T-helper 1 cell treated with Interleukin-12 subunit alpha and Interleukin-12 subunit beta and Interleukin-4 antibody, amounts not matched to agents 30 μg/mL and 1 μg/mL, for 36 hours (primary cell): ENCODE results near the gene CFH.

Source experiments
- H3K27ac Mint-ChIP-seq: one replicate; pipeline ENCODE4 v1.8.0; 2021; ENCODE audit warnings: mild to moderate bottlenecking, mixed read lengths
- H3K27me3 Mint-ChIP-seq: one replicate; pipeline ENCODE4 v1.8.0; 2021; ENCODE audit warnings: low read depth, mixed read lengths
- H3K36me3 Mint-ChIP-seq: one replicate; pipeline ENCODE4 v1.8.0; 2021; ENCODE audit warnings: low read depth, mixed read lengths
- H3K4me1 Mint-ChIP-seq: one replicate; pipeline ENCODE4 v1.8.0; 2021; ENCODE audit warnings: low read depth, mixed read lengths
- H3K4me3 Mint-ChIP-seq: one replicate; pipeline ENCODE4 v1.8.0; 2021; ENCODE audit warnings: mild to moderate bottlenecking, moderate library complexity, mixed read lengths
- H3K9me3 Mint-ChIP-seq: one replicate; pipeline ENCODE4 v1.8.0; 2021; ENCODE audit warnings: mixed read lengths

The CFH gene

DNA sequence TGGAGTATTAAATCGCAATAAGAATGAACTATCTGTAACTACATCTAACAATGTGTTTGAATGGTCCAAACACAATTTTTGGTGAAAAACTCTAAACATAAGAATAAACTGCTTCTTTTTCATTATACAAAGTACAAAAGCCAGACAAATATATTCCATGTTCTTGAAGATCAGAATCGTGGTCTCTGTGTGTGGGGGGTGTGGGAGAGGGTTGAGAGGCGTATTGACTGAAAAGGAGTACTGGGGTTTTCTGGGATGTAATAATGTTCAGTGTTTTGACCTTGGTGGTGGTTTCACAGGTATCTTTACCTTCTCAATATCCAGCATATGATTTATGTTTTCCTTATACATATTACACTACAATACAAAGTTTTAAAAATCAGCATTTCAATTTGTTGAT lies 764 bp upstream of the CFH start:
- Mint-ChIP-seq H3K4me3 (no peak overlapping the region), H3K27me3 (peaks cover 4% of the 10 kb centered on the region), H3K27ac (no peak overlapping the region), H3K4me1 (peaks cover 16% of the 10 kb centered on the region), H3K36me3 (no peaks in the 10 kb centered on the region), H3K9me3 (no peaks in the 10 kb centered on the region)

DNA sequence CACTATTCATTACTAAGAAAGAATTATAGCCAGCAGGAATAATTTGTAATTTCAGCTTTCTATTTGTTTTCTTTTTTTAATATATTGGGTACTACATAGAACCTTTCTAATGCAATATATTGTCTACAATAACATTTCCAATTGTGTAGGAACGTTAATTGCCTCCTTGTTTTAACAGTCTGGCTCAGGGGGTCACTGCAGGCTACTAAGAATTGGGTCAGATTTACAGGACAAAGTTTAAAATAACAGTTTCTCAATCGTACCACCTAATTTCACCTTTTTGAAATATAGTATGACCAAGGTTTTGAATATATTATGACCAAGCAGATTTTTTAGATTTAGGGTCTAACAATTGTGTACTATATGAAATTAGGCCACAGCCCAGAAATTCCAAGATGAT lies 2.4 kb downstream of the CFH start:
- no peaks in the 10 kb centered on the region for H3K9me3 Mint-ChIP-seq
- no peaks in the 10 kb centered on the region for H3K36me3 Mint-ChIP-seq
- H3K27me3 Mint-ChIP-seq: no peaks in the 10 kb centered on the region

DNA sequence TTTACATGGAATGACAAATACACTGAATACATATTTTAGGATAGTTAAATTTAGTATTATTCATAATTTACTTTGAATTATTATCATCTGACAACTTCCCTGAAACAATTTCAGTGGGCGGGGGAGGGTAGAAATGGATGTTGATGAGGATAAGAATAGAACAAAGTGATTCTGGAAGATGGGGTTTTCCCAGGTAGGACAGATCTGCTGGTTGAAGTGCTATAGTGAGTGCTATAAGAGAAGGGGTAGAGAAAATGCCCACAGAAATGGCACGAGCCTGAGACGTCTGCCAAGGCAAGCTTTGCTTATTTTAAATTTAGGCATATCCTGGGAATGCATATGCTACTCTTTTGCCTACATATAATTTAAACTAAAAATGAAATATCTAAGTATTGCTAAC lies 3.2 kb downstream of the CFH start:
- no peaks in the 10 kb centered on the region for H3K9me3 Mint-ChIP-seq
- no peaks in the 10 kb centered on the region for H3K27me3 Mint-ChIP-seq
- H3K27ac Mint-ChIP-seq: no peak overlapping the region
- peaks cover 16% of the 10 kb centered on the region for H3K4me1 Mint-ChIP-seq
- no peaks in the 10 kb centered on the region for H3K36me3 Mint-ChIP-seq
- no peak overlapping the region for H3K4me3 Mint-ChIP-seq

More for the DNA sequence above, 2.4 kb downstream of the CFH start:
- Mint-ChIP-seq H3K4me1 (peaks cover 16% of the 10 kb centered on the region), H3K4me3 (no peak overlapping the region), H3K27ac (no peak overlapping the region)

DNA sequence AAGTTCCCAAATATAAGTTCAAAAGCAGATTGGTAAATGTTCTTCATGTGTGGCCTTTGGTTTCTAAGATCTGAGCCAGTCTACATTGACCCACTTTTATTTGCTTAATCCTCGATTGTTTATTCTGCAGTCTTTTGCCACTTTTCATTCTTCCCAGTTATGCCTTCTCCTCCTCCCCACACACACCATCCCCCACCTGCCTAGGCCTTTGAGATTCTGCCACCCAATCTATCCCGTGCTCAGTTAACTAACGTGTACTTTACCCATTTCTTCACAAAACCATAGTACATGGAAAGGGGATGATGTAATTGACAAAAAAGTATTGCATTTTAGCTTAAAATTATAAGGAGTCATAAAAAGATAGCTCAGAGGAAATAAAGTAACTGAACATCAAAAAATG lies 3.7 kb downstream of the CFH start:
- Mint-ChIP-seq H3K27ac (no peak overlapping the region), H3K4me3 (no peak overlapping the region), H3K27me3 (no peaks in the 10 kb centered on the region), H3K36me3 (no peaks in the 10 kb centered on the region), H3K9me3 (no peaks in the 10 kb centered on the region), H3K4me1 (peaks cover 18% of the 10 kb centered on the region)

DNA sequence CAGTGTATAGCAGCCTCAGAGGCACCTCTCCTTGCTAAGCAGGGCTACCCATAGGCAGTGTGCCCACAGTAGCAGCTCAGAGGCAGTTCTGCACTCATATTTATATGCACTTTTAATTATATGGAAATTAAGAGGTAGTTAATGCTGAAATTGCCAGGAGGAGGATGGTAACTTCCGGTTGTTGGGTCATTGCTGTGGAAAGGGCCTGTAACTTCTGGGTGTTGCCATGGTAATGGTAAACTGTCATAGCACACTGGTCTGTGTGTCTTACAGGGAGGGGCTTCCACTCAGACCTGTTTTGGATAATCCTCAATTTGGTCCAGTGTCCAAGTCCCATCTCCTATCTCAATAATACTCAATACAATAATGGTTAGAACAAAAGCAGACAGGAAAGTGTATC lies 7.6 kb downstream of the CFH start:
- H3K9me3 Mint-ChIP-seq: no peaks in the 10 kb centered on the region
- H3K4me3 Mint-ChIP-seq: no peak overlapping the region
- peaks cover 6% of the 10 kb centered on the region for H3K4me1 Mint-ChIP-seq
- H3K27me3 Mint-ChIP-seq: no peaks in the 10 kb centered on the region
- no peaks in the 10 kb centered on the region for H3K36me3 Mint-ChIP-seq
- H3K27ac Mint-ChIP-seq: no peak overlapping the region

DNA sequence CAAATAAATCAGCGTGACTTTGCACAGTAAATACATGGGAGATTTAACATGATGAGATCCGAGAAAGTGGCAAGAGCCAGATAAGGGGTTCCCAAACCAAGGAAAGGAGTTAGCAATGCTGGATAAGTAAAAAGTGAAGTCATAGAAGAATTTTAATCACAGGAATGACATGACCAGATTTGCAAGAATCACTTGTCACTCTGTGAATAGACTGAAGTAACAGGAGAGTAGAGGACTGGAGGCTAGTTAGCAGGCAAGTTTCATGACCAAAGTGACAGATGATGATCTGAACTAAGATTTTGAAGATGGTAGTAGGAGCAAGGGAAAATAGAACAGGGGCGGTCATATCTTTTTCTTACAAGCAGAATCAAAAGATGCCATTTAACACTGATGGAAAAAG lies 8.4 kb downstream of the CFH start:
- no peaks in the 10 kb centered on the region for H3K27me3 Mint-ChIP-seq
- no peaks in the 10 kb centered on the region for H3K9me3 Mint-ChIP-seq
- no peak overlapping the region for H3K4me3 Mint-ChIP-seq
- no peak overlapping the region for H3K27ac Mint-ChIP-seq
- H3K4me1 Mint-ChIP-seq: peaks cover 6% of the 10 kb centered on the region
- H3K36me3 Mint-ChIP-seq: no peaks in the 10 kb centered on the region

DNA sequence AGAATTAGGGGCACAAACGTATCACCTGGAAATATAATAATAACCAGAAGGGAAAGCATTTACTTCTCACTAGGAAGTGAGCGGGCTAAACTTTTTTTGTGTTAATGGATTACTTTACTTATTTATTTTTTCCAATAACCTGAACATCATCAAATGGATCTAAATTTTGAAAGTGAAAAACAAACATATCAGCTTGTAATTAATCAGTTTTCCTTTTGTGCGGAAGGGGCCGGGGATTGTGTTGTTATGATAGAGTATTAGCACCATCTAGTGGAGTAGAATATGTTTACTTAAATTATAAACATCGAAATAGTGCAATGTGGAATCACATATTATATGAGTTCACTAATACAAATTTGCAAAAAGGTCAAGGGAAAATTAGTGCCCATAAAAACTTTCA lies 9.0 kb downstream of the CFH start:
- Mint-ChIP-seq H3K9me3 (no peaks in the 10 kb centered on the region), H3K27ac (no peak overlapping the region), H3K27me3 (no peaks in the 10 kb centered on the region), H3K4me1 (peaks cover 4% of the 10 kb centered on the region), H3K36me3 (no peaks in the 10 kb centered on the region), H3K4me3 (no peak overlapping the region)

DNA sequence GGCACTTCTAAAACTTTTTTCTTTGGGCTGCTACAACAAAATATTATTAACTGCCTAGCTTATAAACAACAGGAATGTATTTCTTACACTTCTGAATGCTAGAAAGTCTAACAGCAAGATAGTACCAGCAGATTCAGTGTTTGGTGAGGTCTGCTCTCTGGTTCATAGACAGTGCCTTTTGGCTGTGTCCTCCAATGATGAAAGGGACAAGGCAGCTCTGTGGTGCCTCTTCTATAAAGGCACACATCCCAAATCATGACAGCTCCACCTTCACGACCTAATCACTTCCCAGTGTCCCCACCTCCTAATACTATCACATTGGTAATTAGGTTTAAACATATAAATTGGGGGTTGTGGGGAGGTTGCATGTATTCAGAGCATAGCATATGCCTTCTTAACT lies 9.5 kb downstream of the CFH start:
- no peak overlapping the region for H3K27ac Mint-ChIP-seq
- H3K4me3 Mint-ChIP-seq: no peak overlapping the region
- H3K4me1 Mint-ChIP-seq: peaks cover 4% of the 10 kb centered on the region
- no peaks in the 10 kb centered on the region for H3K27me3 Mint-ChIP-seq
- no peaks in the 10 kb centered on the region for H3K9me3 Mint-ChIP-seq
- H3K36me3 Mint-ChIP-seq: no peaks in the 10 kb centered on the region

DNA sequence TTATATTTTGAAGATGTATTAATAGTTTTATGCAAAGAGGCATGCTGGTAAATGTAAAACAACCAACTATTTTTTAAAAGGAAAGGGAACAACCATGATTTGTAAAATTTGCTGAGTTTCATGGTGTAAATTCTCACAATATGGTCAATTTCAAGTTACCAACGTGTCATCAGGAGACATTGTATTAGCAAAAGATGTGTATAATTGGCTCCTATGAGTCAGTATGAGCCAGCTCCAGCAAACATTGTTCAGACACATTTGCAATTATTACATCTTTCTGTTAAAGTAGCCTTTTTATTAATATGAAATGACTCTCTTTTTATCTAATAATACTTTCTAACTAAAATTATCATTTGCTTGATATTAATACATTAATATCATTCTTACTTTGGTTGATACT lies 15.3 kb downstream of the CFH start:
- Mint-ChIP-seq H3K4me3 (no peak overlapping the region), H3K27me3 (no peaks in the 10 kb centered on the region), H3K4me1 (no peaks in the 10 kb centered on the region), H3K9me3 (no peaks in the 10 kb centered on the region), H3K36me3 (no peaks in the 10 kb centered on the region), H3K27ac (no peak overlapping the region)

DNA sequence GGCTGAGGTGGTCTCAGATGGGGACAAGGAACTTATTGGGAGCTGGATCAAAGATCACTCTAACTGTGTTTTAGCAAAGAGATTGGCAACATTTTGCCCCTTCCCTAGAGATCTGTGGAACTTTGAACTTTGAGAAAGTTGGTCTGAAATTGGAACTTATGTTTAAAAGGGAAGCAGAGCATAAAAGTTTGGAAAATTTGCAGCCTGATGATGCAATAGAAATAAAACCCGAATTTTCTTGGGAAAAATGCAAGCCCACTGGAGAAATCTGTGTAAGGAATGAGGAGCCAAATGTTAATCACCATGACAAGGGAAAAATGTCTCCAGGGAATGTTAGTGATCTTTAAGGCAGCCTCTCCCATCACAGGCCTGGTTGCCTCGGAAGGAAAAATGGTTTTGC lies 17.2 kb downstream of the CFH start:
- no peaks in the 10 kb centered on the region for H3K4me1 Mint-ChIP-seq
- no peaks in the 10 kb centered on the region for H3K27me3 Mint-ChIP-seq
- H3K9me3 Mint-ChIP-seq: no peaks in the 10 kb centered on the region
- no peaks in the 10 kb centered on the region for H3K36me3 Mint-ChIP-seq
- H3K4me3 Mint-ChIP-seq: no peak overlapping the region
- no peak overlapping the region for H3K27ac Mint-ChIP-seq

DNA sequence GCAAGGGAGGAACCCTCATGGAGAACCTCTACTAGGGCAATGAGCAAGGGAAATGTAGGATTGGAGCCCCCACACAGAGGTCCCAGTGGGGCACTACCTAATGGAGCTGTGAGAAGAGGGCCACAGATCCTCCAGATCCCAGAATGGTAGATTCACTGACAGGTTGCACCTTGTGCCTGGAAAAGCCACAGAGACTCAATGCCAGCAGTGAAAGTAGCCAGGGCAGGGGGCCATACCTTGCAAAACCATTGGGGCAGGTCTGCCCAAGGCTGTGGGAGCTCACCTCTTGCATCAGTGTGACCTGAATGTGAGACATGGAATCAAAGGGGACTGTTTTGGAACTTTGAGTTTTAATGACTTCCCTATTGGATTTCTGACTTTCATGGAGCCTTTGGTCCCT lies 17.9 kb downstream of the CFH start:
- Mint-ChIP-seq H3K4me1 (no peaks in the 10 kb centered on the region), H3K27ac (no peak overlapping the region), H3K9me3 (no peaks in the 10 kb centered on the region), H3K4me3 (no peak overlapping the region), H3K36me3 (no peaks in the 10 kb centered on the region), H3K27me3 (no peaks in the 10 kb centered on the region)

DNA sequence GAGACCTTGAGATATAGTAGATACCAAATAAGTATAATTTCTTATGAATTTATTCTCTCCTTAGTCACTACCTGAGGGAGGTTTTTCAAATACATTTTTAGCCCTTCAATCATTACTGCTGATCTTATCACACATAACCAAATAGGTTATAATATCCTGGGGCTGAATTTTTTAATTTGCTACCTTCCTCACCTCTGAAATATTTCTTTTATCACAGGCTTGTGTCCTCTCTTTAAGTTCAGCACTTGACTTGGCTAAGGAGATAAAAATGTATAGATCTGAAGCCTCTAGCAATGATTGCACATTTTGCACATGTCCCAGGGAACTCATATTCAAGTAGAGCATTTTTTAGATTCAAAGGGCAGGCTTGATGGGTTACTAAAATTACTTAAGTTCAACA lies 23.1 kb downstream of the CFH start:
- Mint-ChIP-seq H3K4me3 (no peak overlapping the region), H3K27me3 (no peaks in the 10 kb centered on the region), H3K9me3 (no peaks in the 10 kb centered on the region), H3K27ac (no peak overlapping the region), H3K4me1 (no peaks in the 10 kb centered on the region), H3K36me3 (no peaks in the 10 kb centered on the region)

DNA sequence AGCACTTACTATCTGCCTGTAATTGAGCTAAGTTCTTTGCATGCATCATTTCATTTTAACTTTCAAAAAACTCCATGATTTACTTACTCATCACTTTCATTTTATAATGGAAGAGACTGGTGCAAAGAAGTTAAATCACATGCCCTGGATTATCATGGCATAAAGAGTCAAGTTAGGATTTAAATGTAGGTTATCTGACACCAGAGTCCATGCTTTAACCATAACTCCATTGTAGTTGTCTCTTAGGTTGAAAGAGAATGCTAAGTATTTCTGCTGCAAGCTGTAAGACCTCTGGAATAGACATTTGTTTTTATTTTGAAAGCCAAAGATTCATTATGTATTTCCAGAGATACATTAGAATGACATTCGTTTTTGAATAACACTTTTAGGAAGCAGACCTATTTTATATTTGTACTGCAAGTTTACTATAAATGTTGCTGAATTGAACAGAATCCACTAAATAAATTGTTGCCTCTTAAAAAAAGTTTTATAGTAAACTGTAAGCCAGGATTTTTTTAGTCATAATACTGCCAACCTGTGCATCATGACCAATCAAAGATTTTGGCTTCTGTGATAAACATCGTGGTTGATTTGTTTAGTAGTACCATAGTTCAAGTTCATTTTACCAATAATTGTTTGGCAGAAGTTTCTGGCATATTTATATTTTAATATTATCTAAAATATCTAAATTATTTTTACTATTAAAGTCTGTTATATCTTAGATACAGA lies 26.1 kb downstream of the CFH start:
- Mint-ChIP-seq H3K4me1 (no peaks in the 10 kb centered on the region), H3K9me3 (no peaks in the 10 kb centered on the region), H3K4me3 (no peak overlapping the region), H3K27me3 (no peaks in the 10 kb centered on the region), H3K36me3 (no peaks in the 10 kb centered on the region), H3K27ac (no peak overlapping the region)

DNA sequence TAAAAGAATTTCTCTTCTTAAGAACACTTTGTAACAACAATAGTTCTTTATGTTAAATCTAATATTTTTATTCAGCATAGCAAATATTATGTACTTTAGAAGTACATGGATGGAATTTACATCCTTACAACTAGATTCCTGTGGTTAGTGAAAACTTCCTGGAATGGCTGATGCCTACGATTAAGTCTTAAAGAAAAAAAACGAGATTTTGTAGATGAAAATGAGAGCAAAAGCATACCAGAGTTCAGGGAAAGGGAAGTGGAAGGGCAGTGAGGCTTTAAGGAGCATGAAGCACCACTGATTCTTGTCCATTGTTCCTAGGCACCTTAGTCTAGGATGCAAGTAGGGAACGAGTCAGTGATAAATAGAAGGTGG lies 26.7 kb downstream of the CFH start:
- Mint-ChIP-seq H3K36me3 (no peaks in the 10 kb centered on the region), H3K4me1 (no peaks in the 10 kb centered on the region), H3K4me3 (no peak overlapping the region)

DNA sequence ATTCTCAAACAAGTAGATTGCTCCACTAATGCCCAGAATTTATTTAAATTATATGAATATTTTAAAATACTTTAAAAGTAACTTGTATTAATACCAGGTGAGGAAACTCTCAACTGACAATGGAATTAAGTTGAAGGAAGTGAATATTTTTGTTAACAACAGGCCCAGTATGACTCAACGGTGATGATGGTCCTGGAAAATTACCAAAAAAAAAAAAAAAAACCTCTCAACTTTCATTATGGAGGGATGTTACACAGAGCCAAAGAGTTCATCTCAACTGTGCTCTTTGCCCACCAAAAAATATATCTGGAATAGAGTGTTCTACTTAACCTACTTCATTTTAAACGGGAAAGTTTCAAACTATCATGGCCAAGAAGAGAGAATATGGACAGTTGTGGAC lies 28.3 kb downstream of the CFH start:
- no peak overlapping the region for H3K27ac Mint-ChIP-seq
- H3K9me3 Mint-ChIP-seq: no peaks in the 10 kb centered on the region

More for the DNA sequence above, 26.7 kb downstream of the CFH start:
- Mint-ChIP-seq H3K27ac (no peak overlapping the region), H3K9me3 (no peaks in the 10 kb centered on the region), H3K27me3 (peaks cover 3% of the 10 kb centered on the region)

DNA sequence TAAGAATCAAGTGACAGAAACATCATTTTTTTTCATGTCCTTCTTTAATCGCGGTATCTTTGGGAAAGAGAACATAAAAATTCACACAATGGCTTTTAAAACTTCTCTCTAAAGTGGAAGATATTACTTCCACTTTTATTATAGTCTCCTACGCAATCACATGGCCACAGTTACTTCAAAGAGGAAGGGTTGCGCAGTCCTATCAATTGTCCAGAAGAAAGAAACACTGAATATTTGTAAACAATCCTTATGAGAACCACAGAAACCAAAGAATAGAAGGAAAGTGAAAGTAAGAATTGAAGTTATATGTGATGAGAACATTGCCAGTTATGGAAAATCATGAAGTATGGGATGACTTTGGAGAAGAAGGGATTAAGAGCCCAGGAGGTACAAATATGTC lies 32.6 kb downstream of the CFH start:
- Mint-ChIP-seq H3K27ac (no peak overlapping the region), H3K4me1 (no peaks in the 10 kb centered on the region), H3K27me3 (peaks cover 3% of the 10 kb centered on the region), H3K9me3 (no peaks in the 10 kb centered on the region), H3K36me3 (no peaks in the 10 kb centered on the region), H3K4me3 (no peak overlapping the region)

More for the DNA sequence above, 28.3 kb downstream of the CFH start:
- Mint-ChIP-seq H3K4me3 (no peak overlapping the region), H3K4me1 (no peaks in the 10 kb centered on the region), H3K36me3 (no peaks in the 10 kb centered on the region), H3K27me3 (peaks cover 3% of the 10 kb centered on the region)
